ENCODE data around the gene MKKS.

DNA sequence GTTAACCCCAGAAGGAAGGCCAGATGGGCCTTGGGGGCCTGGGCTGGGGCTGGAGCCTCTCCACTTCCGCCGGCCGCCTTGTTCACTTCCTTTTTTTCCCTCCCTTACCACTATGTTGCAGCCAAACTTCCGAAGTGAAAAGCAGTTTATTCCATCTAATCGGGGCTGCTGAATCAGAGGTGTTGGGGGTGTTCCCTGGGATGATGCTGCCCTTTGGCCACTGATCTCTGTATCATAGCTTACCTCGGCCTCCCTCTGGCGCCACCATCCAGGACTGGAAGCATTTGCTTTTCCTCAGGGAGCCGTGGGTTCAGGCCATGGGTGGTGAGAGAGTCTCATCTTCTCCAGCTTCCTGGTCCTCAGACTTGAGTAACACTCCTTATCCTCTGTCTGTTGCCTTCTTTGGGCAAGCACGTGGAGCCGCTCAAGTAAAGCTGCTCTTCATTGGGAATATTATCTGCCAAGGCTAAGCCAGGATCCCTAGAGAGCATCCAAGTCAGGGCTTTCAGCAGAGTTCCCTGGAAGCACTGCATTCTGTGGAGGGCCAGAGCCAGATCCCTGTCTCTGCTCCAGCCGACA is 40.7 kb upstream of the MKKS start:
- no peak for TF ChIP-seq EZH2 (IDR thresholded peaks at IDR 0.05; ENCODE audit: borderline replicate concordance)
- TF ChIP-seq, protein P1, sequence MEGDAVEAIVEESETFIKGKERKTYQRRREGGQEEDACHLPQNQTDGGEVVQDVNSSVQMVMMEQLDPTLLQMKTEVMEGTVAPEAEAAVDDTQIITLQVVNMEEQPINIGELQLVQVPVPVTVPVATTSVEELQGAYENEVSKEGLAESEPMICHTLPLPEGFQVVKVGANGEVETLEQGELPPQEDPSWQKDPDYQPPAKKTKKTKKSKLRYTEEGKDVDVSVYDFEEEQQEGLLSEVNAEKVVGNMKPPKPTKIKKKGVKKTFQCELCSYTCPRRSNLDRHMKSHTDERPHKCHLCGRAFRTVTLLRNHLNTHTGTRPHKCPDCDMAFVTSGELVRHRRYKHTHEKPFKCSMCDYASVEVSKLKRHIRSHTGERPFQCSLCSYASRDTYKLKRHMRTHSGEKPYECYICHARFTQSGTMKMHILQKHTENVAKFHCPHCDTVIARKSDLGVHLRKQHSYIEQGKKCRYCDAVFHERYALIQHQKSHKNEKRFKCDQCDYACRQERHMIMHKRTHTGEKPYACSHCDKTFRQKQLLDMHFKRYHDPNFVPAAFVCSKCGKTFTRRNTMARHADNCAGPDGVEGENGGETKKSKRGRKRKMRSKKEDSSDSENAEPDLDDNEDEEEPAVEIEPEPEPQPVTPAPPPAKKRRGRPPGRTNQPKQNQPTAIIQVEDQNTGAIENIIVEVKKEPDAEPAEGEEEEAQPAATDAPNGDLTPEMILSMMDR (IDR thresholded peaks at IDR 0.05; ENCODE audit: poor library complexity) = no peak
- TF ChIP-seq EZH2phosphoT487 (IDR thresholded peaks at IDR 0.05; ENCODE audit: low read depth, severe bottlenecking, unreplicated experiment) = no peak

Data from hepatocyte (in vitro differentiated cells).